Endothelial cell (in vitro differentiated cells): ENCODE measurements around the gene AGPAT4. TPM values are rescaled to one million over a fixed set of nuclear protein-coding genes. Genes with fewer than 3 reads are reported as not detected.

Experiments used
- DNase-seq: peaks from one replicate; pipeline ENCODE4 v3.0.0; 2021; ENCODE audit warnings: low spot score
- H3K27ac Mint-ChIP-seq: one replicate; pipeline ENCODE4 v1.8.0; 2021; ENCODE audit warnings: mixed read lengths, inconsistent platforms; ENCODE audit not compliant: unreplicated experiment
- H3K27me3 Mint-ChIP-seq: one replicate; pipeline ENCODE4 v1.8.0; 2021; ENCODE audit warnings: mild to moderate bottlenecking, moderate library complexity, mixed read lengths, inconsistent platforms; ENCODE audit not compliant: unreplicated experiment
- H3K36me3 Mint-ChIP-seq: one replicate; pipeline ENCODE4 v1.8.0; 2021; ENCODE audit warnings: mild to moderate bottlenecking, low read depth, mixed read lengths, inconsistent platforms; ENCODE audit not compliant: unreplicated experiment
- H3K4me1 Mint-ChIP-seq: one replicate; pipeline ENCODE4 v1.8.0; 2021; ENCODE audit warnings: mild to moderate bottlenecking, mixed read lengths, inconsistent platforms; ENCODE audit not compliant: unreplicated experiment
- H3K4me3 Mint-ChIP-seq: one replicate; pipeline ENCODE4 v1.8.0; 2021; ENCODE audit warnings: mild to moderate bottlenecking, mixed read lengths, inconsistent platforms; ENCODE audit not compliant: unreplicated experiment
- H3K9me3 Mint-ChIP-seq: one replicate; pipeline ENCODE4 v1.8.0; 2021; ENCODE audit warnings: mixed read lengths, inconsistent platforms; ENCODE audit not compliant: unreplicated experiment
- total RNA-seq: library from RNA; stranded (reverse); fragmentation: NEBNext Ultra II Directional; extraction: Animal tissue kit (Norgen Biotek cat#: 25700); gene quantifications from one replicate; pipeline ENCODE4 v1.2.1, GENCODE V29; 2021; ENCODE audit not compliant: unreplicated experiment
- TF ChIP-seq, protein P1 (sequence below): fragments of 200-600 bp; sonication (generic); IDR thresholded peaks from one replicate; pipeline ENCODE4 v1.5.0; 2021; ENCODE audit warnings: antibody characterized with exemption; ENCODE audit not compliant: unreplicated experiment

AGPAT4 gene
- total RNA-seq, 1 donor from 2014 or later, result 25.2 TPM

DNA sequence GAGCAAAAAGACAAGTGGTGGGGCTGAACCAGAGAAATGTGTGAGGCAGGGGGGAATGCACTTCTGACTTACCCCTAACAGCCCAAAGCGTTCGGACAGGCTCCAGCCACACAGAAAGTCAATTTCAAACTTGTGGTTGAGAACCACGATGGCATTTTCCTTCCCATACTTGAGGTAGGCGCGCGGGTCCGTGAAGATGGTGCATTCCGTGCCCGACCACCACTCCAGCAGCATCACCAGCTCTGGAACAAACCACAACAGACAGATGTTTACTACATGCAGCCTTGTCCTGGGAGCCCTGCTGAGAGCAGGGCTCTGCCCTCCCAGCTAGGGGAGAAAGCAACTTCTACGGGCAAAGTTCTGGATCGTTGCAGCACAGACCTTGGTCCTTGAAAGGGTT is 107.7 kb downstream of the AGPAT4 start:
- Mint-ChIP-seq H3K36me3 (peaks cover 35% of the 10 kb centered on the region), H3K4me1 (peaks cover 10% of the 10 kb centered on the region), H3K9me3 (no peaks in the 10 kb centered on the region), H3K27me3 (peaks cover 26% of the 10 kb centered on the region), H3K27ac (no peak overlapping the region), H3K4me3 (no peak overlapping the region)
- TF ChIP-seq, protein P1, sequence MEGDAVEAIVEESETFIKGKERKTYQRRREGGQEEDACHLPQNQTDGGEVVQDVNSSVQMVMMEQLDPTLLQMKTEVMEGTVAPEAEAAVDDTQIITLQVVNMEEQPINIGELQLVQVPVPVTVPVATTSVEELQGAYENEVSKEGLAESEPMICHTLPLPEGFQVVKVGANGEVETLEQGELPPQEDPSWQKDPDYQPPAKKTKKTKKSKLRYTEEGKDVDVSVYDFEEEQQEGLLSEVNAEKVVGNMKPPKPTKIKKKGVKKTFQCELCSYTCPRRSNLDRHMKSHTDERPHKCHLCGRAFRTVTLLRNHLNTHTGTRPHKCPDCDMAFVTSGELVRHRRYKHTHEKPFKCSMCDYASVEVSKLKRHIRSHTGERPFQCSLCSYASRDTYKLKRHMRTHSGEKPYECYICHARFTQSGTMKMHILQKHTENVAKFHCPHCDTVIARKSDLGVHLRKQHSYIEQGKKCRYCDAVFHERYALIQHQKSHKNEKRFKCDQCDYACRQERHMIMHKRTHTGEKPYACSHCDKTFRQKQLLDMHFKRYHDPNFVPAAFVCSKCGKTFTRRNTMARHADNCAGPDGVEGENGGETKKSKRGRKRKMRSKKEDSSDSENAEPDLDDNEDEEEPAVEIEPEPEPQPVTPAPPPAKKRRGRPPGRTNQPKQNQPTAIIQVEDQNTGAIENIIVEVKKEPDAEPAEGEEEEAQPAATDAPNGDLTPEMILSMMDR, result no peak
- DNase-seq, result no peak

DNA sequence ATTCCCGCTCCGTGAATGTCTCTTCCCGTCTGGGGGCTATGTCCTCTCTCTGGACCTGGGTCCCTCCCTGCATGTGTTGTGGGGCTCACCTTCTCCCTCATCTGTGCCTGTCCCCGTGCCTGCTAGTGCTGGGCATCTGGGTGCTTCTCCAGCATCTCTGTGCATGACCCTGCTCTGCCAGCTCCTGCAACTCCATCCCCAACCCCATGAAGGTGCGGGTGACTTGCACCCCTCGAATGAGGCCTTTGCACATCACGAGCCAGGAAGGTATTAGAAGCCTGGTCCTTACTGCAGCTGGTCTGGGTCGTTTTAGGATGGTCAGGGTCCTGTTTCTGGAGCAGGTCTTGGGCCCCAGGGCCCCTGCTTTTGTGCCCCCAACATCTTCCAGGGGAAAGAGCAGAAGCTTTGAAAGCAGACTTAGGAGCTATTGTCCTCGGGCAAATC is 109.7 kb downstream of the AGPAT4 start:
- peaks cover 15% of the 10 kb centered on the region for H3K27me3 Mint-ChIP-seq
- peaks cover 3% of the 10 kb centered on the region for H3K4me1 Mint-ChIP-seq
- no peak for DNase-seq
- H3K4me3 Mint-ChIP-seq, result no peak overlapping the region
- TF ChIP-seq, protein P1, result no peak
- peaks cover 29% of the 10 kb centered on the region for H3K36me3 Mint-ChIP-seq
- no peak overlapping the region for H3K27ac Mint-ChIP-seq
- no peaks in the 10 kb centered on the region for H3K9me3 Mint-ChIP-seq

DNA sequence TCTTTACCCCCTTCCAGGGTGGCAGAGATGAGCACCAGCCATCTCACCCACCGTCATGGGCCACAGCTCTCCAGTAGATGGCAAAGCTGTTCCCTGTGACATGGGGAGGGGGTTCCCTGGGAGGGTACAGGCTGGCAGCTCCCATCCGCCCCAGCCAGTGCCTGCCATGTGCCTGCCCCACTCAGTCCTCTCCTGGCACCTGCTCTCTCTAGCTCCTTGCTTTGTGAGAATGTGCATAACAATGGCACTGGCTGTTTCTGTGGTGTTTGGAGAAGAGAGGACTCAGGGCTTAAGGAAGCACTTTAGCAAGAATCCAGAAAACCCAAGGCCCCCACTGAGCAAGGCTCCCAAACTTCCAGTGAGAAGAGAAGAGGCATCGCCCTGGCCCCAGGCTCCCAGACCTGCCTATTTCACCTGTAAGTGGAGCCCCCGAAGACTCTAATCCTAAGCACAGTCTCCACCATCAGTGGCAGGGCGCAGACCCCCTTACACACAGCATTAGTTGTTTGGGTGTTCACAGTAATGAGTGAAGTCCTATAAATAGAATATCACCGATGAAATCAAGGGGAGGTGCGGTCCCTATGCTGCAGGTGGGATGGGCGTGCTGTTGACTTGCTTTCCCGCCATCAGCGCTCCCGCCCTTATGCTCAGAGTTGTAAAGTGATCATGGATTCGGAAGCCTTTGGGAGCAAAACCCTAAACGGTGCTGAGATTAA is 110.2 kb downstream of the AGPAT4 start:
- peaks cover 29% of the 10 kb centered on the region for H3K36me3 Mint-ChIP-seq

DNA sequence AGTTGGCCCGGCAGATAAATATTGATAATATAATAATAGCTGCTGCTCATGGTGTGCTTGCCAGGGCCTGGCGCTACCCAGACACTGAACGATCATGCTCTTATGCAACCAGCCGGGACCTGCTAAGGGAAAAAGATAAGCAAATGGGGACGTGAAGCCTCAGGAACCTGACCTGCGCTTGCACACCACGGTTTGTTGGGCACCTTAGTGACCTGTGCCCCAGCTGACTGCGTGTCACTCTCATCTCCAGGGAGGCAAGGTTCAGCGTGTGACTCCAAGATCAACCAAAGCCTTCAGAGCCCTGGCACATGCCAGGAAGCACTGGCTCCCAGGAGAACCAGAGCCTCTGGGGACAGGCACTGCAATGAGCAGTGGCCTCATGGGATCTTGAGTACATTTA is 111.1 kb downstream of the AGPAT4 start:
- Mint-ChIP-seq H3K4me1 (no peaks in the 10 kb centered on the region), H3K9me3 (no peaks in the 10 kb centered on the region), H3K4me3 (no peak overlapping the region), H3K27me3 (peaks cover 15% of the 10 kb centered on the region), H3K36me3 (peaks cover 36% of the 10 kb centered on the region), H3K27ac (no peak overlapping the region)
- no peak for DNase-seq
- TF ChIP-seq, protein P1, result no peak

More for the DNA sequence above, 110.2 kb downstream of the AGPAT4 start:
- H3K27ac Mint-ChIP-seq, result no peak overlapping the region
- peaks cover 3% of the 10 kb centered on the region for H3K4me1 Mint-ChIP-seq
- TF ChIP-seq, protein P1, result no peak
- H3K27me3 Mint-ChIP-seq, result peaks cover 15% of the 10 kb centered on the region
- no peaks in the 10 kb centered on the region for H3K9me3 Mint-ChIP-seq
- no peak for DNase-seq
- H3K4me3 Mint-ChIP-seq, result no peak overlapping the region

DNA sequence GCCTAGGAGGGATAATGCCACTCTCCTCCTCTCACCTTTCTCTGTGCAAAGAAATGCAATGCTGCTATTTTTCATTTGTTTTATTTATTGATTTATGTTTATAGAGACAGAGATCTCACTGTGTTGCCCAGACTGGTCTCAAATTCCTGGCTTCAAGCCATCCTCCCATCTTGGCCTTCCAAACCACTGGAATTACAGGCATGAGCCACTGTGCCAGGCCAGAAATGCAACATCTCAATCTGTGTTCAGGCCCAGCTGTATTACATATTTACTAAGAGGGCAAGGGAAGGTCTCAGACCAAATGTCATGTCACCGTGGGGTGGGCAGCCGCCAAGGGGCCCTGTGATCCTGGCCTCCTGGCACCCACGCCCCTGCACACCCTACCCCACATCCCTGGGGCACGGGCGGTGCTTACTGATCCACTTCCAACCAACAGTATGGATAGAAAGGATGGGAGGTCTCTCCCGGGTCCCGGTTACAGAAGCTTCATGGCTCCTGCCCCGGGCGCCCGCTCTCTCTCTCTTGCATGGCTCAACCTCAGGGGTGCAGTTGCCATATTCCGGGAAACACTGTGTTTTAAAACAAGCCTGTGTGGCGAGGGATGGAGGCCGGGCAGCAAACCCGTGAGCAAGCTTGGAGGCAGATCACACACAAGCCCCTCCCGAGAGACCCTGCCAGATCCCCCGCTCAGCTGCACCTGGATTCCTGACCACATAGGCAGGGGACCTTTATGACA is 111.8 kb downstream of the AGPAT4 start:
- TF ChIP-seq, protein P1, result no peak
- H3K9me3 Mint-ChIP-seq, result no peaks in the 10 kb centered on the region
- no peak for DNase-seq
- peaks cover 43% of the 10 kb centered on the region for H3K36me3 Mint-ChIP-seq
- H3K4me1 Mint-ChIP-seq, result no peaks in the 10 kb centered on the region
- H3K27ac Mint-ChIP-seq, result no peak overlapping the region
- H3K27me3 Mint-ChIP-seq, result peaks cover 15% of the 10 kb centered on the region
- peak overlapping the region; percentile 31 for H3K4me3 Mint-ChIP-seq
